HFF-Myc (cell line): Measurements from ENCODE around the gene SGIP1.

Experiments used
- DNase-seq: peaks from one replicate; pipeline ENCODE4 v3.0.0-alpha.2; 2011; ENCODE audit warnings: low read depth; ENCODE audit errors: extremely low read depth
- H3K4me3 ChIP-seq: replicated peaks from 2 replicates; pipeline ENCODE4 v1.5.1; 2011; ENCODE audit warnings: low read depth, mild to moderate bottlenecking, control low read depth, low read length
- TF ChIP-seq, protein P1 (sequence below): IDR thresholded peaks from 2 replicates; pipeline ENCODE4 v1.5.1; 2012; ENCODE audit warnings: mild to moderate bottlenecking, low read depth, low read length, control low read depth; ENCODE audit errors: missing control alignments

SGIP1 gene

GRCh38 chr1:66533804-66534740 is at the start of gene SGIP1:
SGIP1 (plus strand) TSS chr1:66534153; CDS start chr1:66534359, 206 bp downstream.
- no peak for DNase-seq
- H3K4me3 ChIP-seq, result peak within 1 kb of the TSS; percentile 37
- TF ChIP-seq, protein P1, sequence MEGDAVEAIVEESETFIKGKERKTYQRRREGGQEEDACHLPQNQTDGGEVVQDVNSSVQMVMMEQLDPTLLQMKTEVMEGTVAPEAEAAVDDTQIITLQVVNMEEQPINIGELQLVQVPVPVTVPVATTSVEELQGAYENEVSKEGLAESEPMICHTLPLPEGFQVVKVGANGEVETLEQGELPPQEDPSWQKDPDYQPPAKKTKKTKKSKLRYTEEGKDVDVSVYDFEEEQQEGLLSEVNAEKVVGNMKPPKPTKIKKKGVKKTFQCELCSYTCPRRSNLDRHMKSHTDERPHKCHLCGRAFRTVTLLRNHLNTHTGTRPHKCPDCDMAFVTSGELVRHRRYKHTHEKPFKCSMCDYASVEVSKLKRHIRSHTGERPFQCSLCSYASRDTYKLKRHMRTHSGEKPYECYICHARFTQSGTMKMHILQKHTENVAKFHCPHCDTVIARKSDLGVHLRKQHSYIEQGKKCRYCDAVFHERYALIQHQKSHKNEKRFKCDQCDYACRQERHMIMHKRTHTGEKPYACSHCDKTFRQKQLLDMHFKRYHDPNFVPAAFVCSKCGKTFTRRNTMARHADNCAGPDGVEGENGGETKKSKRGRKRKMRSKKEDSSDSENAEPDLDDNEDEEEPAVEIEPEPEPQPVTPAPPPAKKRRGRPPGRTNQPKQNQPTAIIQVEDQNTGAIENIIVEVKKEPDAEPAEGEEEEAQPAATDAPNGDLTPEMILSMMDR, result no peak

DNA sequence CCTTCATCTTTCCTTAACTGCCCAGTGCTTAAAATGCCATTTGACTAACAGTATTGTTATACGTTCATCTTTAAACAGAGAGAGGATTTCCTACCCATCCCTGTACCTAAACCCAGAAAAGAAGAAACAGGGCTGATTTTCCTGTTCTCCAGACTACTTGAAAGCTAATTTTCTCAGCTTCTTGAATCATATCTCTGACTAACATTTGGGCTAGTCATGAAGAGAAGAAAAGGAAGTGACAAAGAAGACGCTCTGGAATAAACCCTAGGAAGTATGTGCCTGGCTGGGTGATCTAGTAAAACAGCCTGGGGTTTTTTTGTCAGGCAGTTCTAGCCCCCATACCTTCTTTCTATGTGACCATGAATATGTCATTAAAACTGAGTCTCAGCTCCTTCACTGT is 44.8 kb upstream of the SGIP1 start:
- DNase-seq, result no peak
- H3K4me3 ChIP-seq, result no peak overlapping the region
- TF ChIP-seq, protein P1, result no peak

- no peak for DNase-seq
- TF ChIP-seq, protein P1, result no peak
- H3K4me3 ChIP-seq, result no peak overlapping the region
Observed at GRCh38 chr1:66489972-66490601, 43.9 kb upstream of the SGIP1 start.

GRCh38 chr1:66490816-66491215 is 43.1 kb upstream of the SGIP1 start:
- no peak overlapping the region for H3K4me3 ChIP-seq
- no peak for DNase-seq
- TF ChIP-seq, protein P1, result no peak

DNA sequence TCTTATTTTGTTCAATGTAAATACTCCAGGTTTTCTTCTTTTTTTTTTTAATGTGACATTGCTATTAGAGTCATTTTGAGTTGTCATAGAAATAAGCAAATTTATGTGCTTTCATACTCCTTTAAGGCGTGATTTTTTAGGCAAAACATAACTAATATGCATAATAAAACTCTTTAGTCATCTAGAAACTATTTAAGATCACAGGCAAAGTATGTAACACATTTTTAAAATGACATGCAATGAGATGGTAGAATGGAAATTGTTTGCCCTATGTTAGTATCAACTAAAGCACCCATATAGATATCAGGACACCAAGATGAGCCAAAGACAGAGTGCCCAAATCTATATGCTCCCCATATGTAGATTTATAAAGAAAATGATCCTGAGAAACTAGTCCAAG is 41.5 kb upstream of the SGIP1 start:
- TF ChIP-seq, protein P1, result no peak
- DNase-seq, result no peak
- no peak overlapping the region for H3K4me3 ChIP-seq

GRCh38 chr1:66493731-66494130 is 40.2 kb upstream of the SGIP1 start:
- TF ChIP-seq, protein P1, result no peak
- peak; percentile 30 for DNase-seq
- no peak overlapping the region for H3K4me3 ChIP-seq
